SU-DHL-6 (cell line): Measurements from ENCODE around the gene WDR33.

Experiments used
- CTCF ChIP-seq: fragments of 200-600 bp; sonication (generic); IDR thresholded peaks from one replicate; pipeline ENCODE4 v1.5.1; 2017; ENCODE audit warnings: antibody characterized with exemption, mild to moderate bottlenecking, low read length, moderate library complexity; ENCODE audit not compliant: insufficient read depth, poor library complexity, severe bottlenecking
- EZH2phosphoT487 ChIP-seq: fragments of 200-600 bp; sonication (generic), shearing (Covaris generic); conservative IDR thresholded peaks from 2 replicates; pipeline ENCODE4 v1.6.1; 2018; ENCODE audit warnings: mild to moderate bottlenecking, antibody characterized with exemption, low read length, moderate library complexity, mixed read lengths

- TF ChIP-seq CTCF: no peak
- TF ChIP-seq EZH2phosphoT487: no peak
These were observed 147.9 kb downstream of the WDR33 start for GRCh38 chr2:127662937-127663565.
